ENCODE measurements around the gene NUP214. TPM values are rescaled to one million over a fixed set of nuclear protein-coding genes. Genes with fewer than 3 reads are reported as not detected.

NUP214 gene
- total and polyA plus RNA-seq, 4 donors = 6.6 to 63.6 (median 40.3) TPM

GRCh38 chr9:131217331-131218031 lies 92.1 kb downstream of the NUP214 start:
- 21 to 32% methylated on average over 6 of the region's 6 CpGs for WGBS, 2 donors
- H3K27ac ChIP-seq (ENCODE audit: low read depth in 1 of 2, low read length in 2 of 2) = no peak overlapping the region
- H3K4me1 ChIP-seq (ENCODE audit: control insufficient read depth in 1 of 2, insufficient read depth in 2 of 2, low read length in 2 of 2) = peaks cover 0 to 2% of the 10 kb centered on the region in 2 donors
- no peak for DNase-seq
- no peak overlapping the region for H3K4me3 ChIP-seq (ENCODE audit: low read length in 2 of 2)
- intact Hi-C loops (cut with DNase I) = no loop called here
- peaks cover 0 to 3% of the 10 kb centered on the region in 2 donors for H3K36me3 ChIP-seq (ENCODE audit: control insufficient read depth in 1 of 2, insufficient read depth in 2 of 2, low read length in 1 of 2)
- no peaks in the 10 kb centered on the region for H3K9me3 ChIP-seq (ENCODE audit: control insufficient read depth, low read length)
- no peaks in the 10 kb centered on the region for H3K27me3 ChIP-seq (ENCODE audit: control insufficient read depth in 1 of 2, insufficient read depth in 2 of 2, low read length in 1 of 2)
- ATAC-seq (ENCODE audit: low FRiP score) = no peak

GRCh38 chr9:131218370-131218769 lies 93.0 kb downstream of the NUP214 start:
- H3K4me3 ChIP-seq (ENCODE audit: low read length in 2 of 2) = no peak overlapping the region
- H3K4me1 ChIP-seq (ENCODE audit: control insufficient read depth in 1 of 2, insufficient read depth in 2 of 2, low read length in 2 of 2) = peaks cover 0 to 2% of the 10 kb centered on the region in 2 donors
- no peak for ATAC-seq (ENCODE audit: low FRiP score)
- no peak overlapping the region for H3K27ac ChIP-seq (ENCODE audit: low read depth in 1 of 2, low read length in 2 of 2)
- intact Hi-C loops (cut with DNase I) = no loop called here
- peaks cover 0 to 3% of the 10 kb centered on the region in 2 donors for H3K36me3 ChIP-seq (ENCODE audit: control insufficient read depth in 1 of 2, insufficient read depth in 2 of 2, low read length in 1 of 2)
- 81 to 89% methylated on average over 5 of the region's 5 CpGs for WGBS, 2 donors
- no peaks in the 10 kb centered on the region for H3K9me3 ChIP-seq (ENCODE audit: control insufficient read depth, low read length)
- no peaks in the 10 kb centered on the region for H3K27me3 ChIP-seq (ENCODE audit: control insufficient read depth in 1 of 2, insufficient read depth in 2 of 2, low read length in 1 of 2)
- no peak for DNase-seq

- WGBS, 2 donors = 87 to 92% methylated on average over 2 of the region's 2 CpGs
- no peak for ATAC-seq (ENCODE audit: low FRiP score)
- no peaks in the 10 kb centered on the region for H3K4me1 ChIP-seq (ENCODE audit: control insufficient read depth in 1 of 2, insufficient read depth in 2 of 2, low read length in 2 of 2)
- intact Hi-C loops (cut with DNase I) = no loop called here
- H3K4me3 ChIP-seq (ENCODE audit: low read length in 2 of 2) = no peak overlapping the region
- no peaks in the 10 kb centered on the region for H3K27me3 ChIP-seq (ENCODE audit: control insufficient read depth in 1 of 2, insufficient read depth in 2 of 2, low read length in 1 of 2)
- H3K9me3 ChIP-seq (ENCODE audit: control insufficient read depth, low read length) = no peaks in the 10 kb centered on the region
- DNase-seq = no peak
- H3K27ac ChIP-seq (ENCODE audit: low read depth in 1 of 2, low read length in 2 of 2) = no peak overlapping the region
- peaks cover 0 to 3% of the 10 kb centered on the region in 2 donors for H3K36me3 ChIP-seq (ENCODE audit: control insufficient read depth in 1 of 2, insufficient read depth in 2 of 2, low read length in 1 of 2)
Observed at GRCh38 chr9:131220485-131220884, 95.1 kb downstream of the NUP214 start.

GRCh38 chr9:131222460-131222859 lies 97.1 kb downstream of the NUP214 start:
- WGBS, 2 donors = 90 to 94% methylated on average over 6 of the region's 6 CpGs
- DNase-seq = no peak
- Histone ChIP-seq H3K4me3 (ENCODE audit: low read length in 2 of 2) (no peak overlapping the region), H3K27ac (ENCODE audit: low read depth in 1 of 2, low read length in 2 of 2) (no peak overlapping the region), H3K9me3 (ENCODE audit: control insufficient read depth, low read length) (no peaks in the 10 kb centered on the region), H3K36me3 (ENCODE audit: control insufficient read depth in 1 of 2, insufficient read depth in 2 of 2, low read length in 1 of 2) (peaks cover 0 to 3% of the 10 kb centered on the region in 2 donors), H3K4me1 (ENCODE audit: control insufficient read depth in 1 of 2, insufficient read depth in 2 of 2, low read length in 2 of 2) (no peaks in the 10 kb centered on the region), H3K27me3 (ENCODE audit: control insufficient read depth in 1 of 2, insufficient read depth in 2 of 2, low read length in 1 of 2) (no peaks in the 10 kb centered on the region)
- intact Hi-C loops (cut with DNase I) = no loop called here
- no peak for ATAC-seq (ENCODE audit: low FRiP score)

GRCh38 chr9:131226226-131226625 lies 100.8 kb downstream of the NUP214 start:
- H3K4me3 ChIP-seq (ENCODE audit: low read length in 2 of 2) = no peak overlapping the region
- intact Hi-C loops (cut with DNase I) = no loop called here
- H3K27me3 ChIP-seq (ENCODE audit: control insufficient read depth in 1 of 2, insufficient read depth in 2 of 2, low read length in 1 of 2) = no peaks in the 10 kb centered on the region
- no peaks in the 10 kb centered on the region for H3K4me1 ChIP-seq (ENCODE audit: control insufficient read depth in 1 of 2, insufficient read depth in 2 of 2, low read length in 2 of 2)
- DNase-seq (no peak), ATAC-seq (ENCODE audit: low FRiP score) (no peak)
- no peaks in the 10 kb centered on the region for H3K9me3 ChIP-seq (ENCODE audit: control insufficient read depth, low read length)
- H3K27ac ChIP-seq (ENCODE audit: low read depth in 1 of 2, low read length in 2 of 2) = no peak overlapping the region
- peaks cover 0 to 3% of the 10 kb centered on the region in 2 donors for H3K36me3 ChIP-seq (ENCODE audit: control insufficient read depth in 1 of 2, insufficient read depth in 2 of 2, low read length in 1 of 2)
- WGBS, 2 donors = 76 to 78% methylated on average over 3 of the region's 3 CpGs

GRCh38 chr9:131227112-131227958 lies 101.9 kb downstream of the NUP214 start:
- WGBS, 2 donors = 52 to 53% methylated on average over 9 of the region's 9 CpGs
- H3K36me3 ChIP-seq (ENCODE audit: control insufficient read depth in 1 of 2, insufficient read depth in 2 of 2, low read length in 1 of 2) = peaks cover 0 to 2% of the 10 kb centered on the region in 2 donors
- DNase-seq = no peak
- no peaks in the 10 kb centered on the region for H3K27me3 ChIP-seq (ENCODE audit: control insufficient read depth in 1 of 2, insufficient read depth in 2 of 2, low read length in 1 of 2)
- no peak overlapping the region for H3K4me3 ChIP-seq (ENCODE audit: low read length in 2 of 2)
- ATAC-seq (ENCODE audit: low FRiP score) = no peak
- no peak overlapping the region for H3K27ac ChIP-seq (ENCODE audit: low read depth in 1 of 2, low read length in 2 of 2)
- intact Hi-C loops (cut with DNase I) = no loop called here
- H3K9me3 ChIP-seq (ENCODE audit: control insufficient read depth, low read length) = no peaks in the 10 kb centered on the region
- H3K4me1 ChIP-seq (ENCODE audit: control insufficient read depth in 1 of 2, insufficient read depth in 2 of 2, low read length in 2 of 2) = no peaks in the 10 kb centered on the region

- Histone ChIP-seq H3K4me3 (ENCODE audit: low read length in 2 of 2) (no peak overlapping the region), H3K4me1 (ENCODE audit: control insufficient read depth in 1 of 2, insufficient read depth in 2 of 2, low read length in 2 of 2) (no peaks in the 10 kb centered on the region), H3K27ac (ENCODE audit: low read depth in 1 of 2, low read length in 2 of 2) (no peak overlapping the region), H3K9me3 (ENCODE audit: control insufficient read depth, low read length) (no peaks in the 10 kb centered on the region), H3K27me3 (ENCODE audit: control insufficient read depth in 1 of 2, insufficient read depth in 2 of 2, low read length in 1 of 2) (no peaks in the 10 kb centered on the region), H3K36me3 (ENCODE audit: control insufficient read depth in 1 of 2, insufficient read depth in 2 of 2, low read length in 1 of 2) (no peaks in the 10 kb centered on the region)
- intact Hi-C loops (cut with DNase I) = no loop called here
- DNase-seq (peak in 1 of 2 donors; percentile 57), ATAC-seq (ENCODE audit: low FRiP score) (no peak)
- 85 to 86% methylated on average over 9 of the region's 9 CpGs for WGBS, 2 donors
Observed at GRCh38 chr9:131227959-131228460, 102.6 kb downstream of the NUP214 start.

- 80 to 82% methylated on average over 8 of the region's 8 CpGs for WGBS, 2 donors
- DNase-seq = no peak
- intact Hi-C loops (cut with DNase I) = no loop called here
- H3K4me1 ChIP-seq (ENCODE audit: control insufficient read depth in 1 of 2, insufficient read depth in 2 of 2, low read length in 2 of 2) = no peaks in the 10 kb centered on the region
- peaks cover 0 to 4% of the 10 kb centered on the region in 2 donors for H3K36me3 ChIP-seq (ENCODE audit: control insufficient read depth in 1 of 2, insufficient read depth in 2 of 2, low read length in 1 of 2)
- H3K27ac ChIP-seq (ENCODE audit: low read depth in 1 of 2, low read length in 2 of 2) = no peak overlapping the region
- H3K27me3 ChIP-seq (ENCODE audit: control insufficient read depth in 1 of 2, insufficient read depth in 2 of 2, low read length in 1 of 2) = no peaks in the 10 kb centered on the region
- H3K4me3 ChIP-seq (ENCODE audit: low read length in 2 of 2) = no peak overlapping the region
- H3K9me3 ChIP-seq (ENCODE audit: control insufficient read depth, low read length) = no peaks in the 10 kb centered on the region
- ATAC-seq (ENCODE audit: low FRiP score) = no peak
Observed at GRCh38 chr9:131228988-131229387, 103.6 kb downstream of the NUP214 start.

Measured in aorta (tissue), 5 donors.